ENCODE data around the gene NEO1.

GRCh38 chr15:73065114-73065513 is 12.9 kb downstream of the NEO1 start:
- TF ChIP-seq CTCF (IDR thresholded peaks at IDR 0.05) = no peak
- TF ChIP-seq ZFX (IDR thresholded peaks at IDR 0.05; ENCODE audit: borderline replicate concordance) = no peak
